ENCODE data around the gene ZBTB8A.

GRCh38 chr1:32541064-32541566 is 1.9 kb downstream of the ZBTB8A start:
- TF ChIP-seq BRD4 (CRISPR knock-in tag; IDR thresholded peaks at IDR 0.05) (no peak), KLF16 (CRISPR knock-in tag; IDR thresholded peaks at IDR 0.05) (no peak), USF2 (IDR thresholded peaks at IDR 0.05; ENCODE audit: low read depth, low read length) (no peak), USF2 (CRISPR knock-in tag; IDR thresholded peaks at IDR 0.05; ENCODE audit: borderline replicate concordance) (no peak), GTF3A (CRISPR knock-in tag; conservative IDR thresholded peaks at IDR 0.05) (no peak), TBX2 (CRISPR knock-in tag; IDR thresholded peaks at IDR 0.05; ENCODE audit: borderline replicate concordance) (no peak), THAP7 (CRISPR knock-in tag; IDR thresholded peaks at IDR 0.05) (no peak), CTCF (CRISPR knock-in tag; IDR thresholded peaks at IDR 0.05) (no peak), ZNF639 (CRISPR knock-in tag; conservative IDR thresholded peaks at IDR 0.05) (no peak), ATF3 (CRISPR knock-in tag; IDR thresholded peaks at IDR 0.05) (no peak), HNRNPUL1 (IDR thresholded peaks at IDR 0.05; ENCODE audit: low read depth, low read length) (no peak)

All from HepG2 (cell line).